A549 (cell line): ENCODE results near the gene SLC6A20.

ENCODE experiments used
- CTCF ChIP-seq: fragments of >200 bp; sonication (Bioruptor Twin); formaldehyde crosslinking; IDR thresholded peaks from 3 replicates; pipeline ENCODE4 v1.5.1; 2016
- JUN ChIP-seq, 2 experiments: fragments of >200 bp; sonication (Bioruptor Twin); formaldehyde crosslinking; IDR thresholded peaks; 2 replicates in 1 of 2; 3 replicates in 1 of 2; pipeline ENCODE4 v1.6.1; 2016 to 2017
- JUNB ChIP-seq: fragments of >200 bp; sonication (Bioruptor Twin); formaldehyde crosslinking; IDR thresholded peaks from 2 replicates; pipeline ENCODE4 v1.6.1; 2016
- MAX ChIP-seq: IDR thresholded peaks from 2 replicates; pipeline ENCODE4 v1.6.1; 2012
- PHF8 ChIP-seq: fragments of 200-600 bp; sonication (generic); IDR thresholded peaks from 2 replicates; pipeline ENCODE4 v1.6.1; 2016; ENCODE audit warnings: low read depth, mild to moderate bottlenecking, antibody characterized with exemption, moderate library complexity, borderline replicate concordance
- POLR2A ChIP-seq: IDR thresholded peaks from 2 replicates; pipeline ENCODE4 v1.6.1; 2012; ENCODE audit warnings: mild to moderate bottlenecking, low read length
- RAD21 ChIP-seq, 2 experiments: fragments of >200 bp in 1 of 2; sonication (Bioruptor Twin) in 1 of 2; formaldehyde crosslinking in 1 of 2; IDR thresholded peaks in 1 of 2; conservative IDR thresholded peaks in 1 of 2; 2 replicates in 1 of 2; 3 replicates in 1 of 2; pipeline ENCODE4 v1.6.1; 2012 to 2018; ENCODE audit warnings: inconsistent platforms in 1 of 2
- ZFP36 ChIP-seq: fragments of 450-650 bp; IDR thresholded peaks from 2 replicates; pipeline ENCODE4 v1.6.1; 2014; ENCODE audit warnings: borderline replicate concordance; ENCODE audit not compliant: partially characterized antibody

- no peak for TF ChIP-seq CTCF
- no peak for TF ChIP-seq PHF8
- TF ChIP-seq POLR2A, result no peak
- no peak for TF ChIP-seq JUN (IDR thresholded peaks at IDR 0.05)
- TF ChIP-seq MAX, result no peak
- TF ChIP-seq ZFP36, result no peak
- TF ChIP-seq JUNB, result no peak
- TF ChIP-seq RAD21 (conservative IDR thresholded peaks at IDR 0.05 in 1 of 2, IDR thresholded peaks at IDR 0.05 in 1 of 2), result no peak
Observed at GRCh38 chr3:45778761-45779201, 17.6 kb downstream of the SLC6A20 start.
